GM19240 (cell line): ENCODE results near the gene LCE4A.

Experiments used
- DNase-seq: peaks from one replicate; pipeline ENCODE4 v3.0.0; 2011; ENCODE audit warnings: low spot score; ENCODE audit not compliant: insufficient read length

The LCE4A gene

GRCh38 chr1:152745765-152746444 is 37.9 kb downstream of the LCE4A start:
- DNase-seq, result no peak

DNA sequence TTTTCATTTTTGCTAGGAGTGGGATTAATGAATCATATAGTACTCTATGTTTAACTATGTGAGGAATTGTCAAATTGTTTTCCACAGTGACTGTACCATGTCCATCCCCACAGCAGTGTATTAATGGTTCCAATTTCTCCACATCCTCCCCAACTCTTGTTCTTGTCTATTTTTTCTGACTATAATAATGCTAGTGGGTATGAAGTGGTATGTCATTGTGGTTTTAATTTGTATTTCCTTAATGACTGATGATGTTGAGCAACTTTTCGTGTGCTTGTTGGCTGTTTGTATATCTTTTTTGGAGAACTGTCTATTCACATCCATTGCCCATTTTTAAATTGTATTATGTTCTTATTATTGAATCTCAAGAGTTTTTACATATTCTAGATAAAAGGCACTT is 39.9 kb downstream of the LCE4A start:
- no peak for DNase-seq

DNA sequence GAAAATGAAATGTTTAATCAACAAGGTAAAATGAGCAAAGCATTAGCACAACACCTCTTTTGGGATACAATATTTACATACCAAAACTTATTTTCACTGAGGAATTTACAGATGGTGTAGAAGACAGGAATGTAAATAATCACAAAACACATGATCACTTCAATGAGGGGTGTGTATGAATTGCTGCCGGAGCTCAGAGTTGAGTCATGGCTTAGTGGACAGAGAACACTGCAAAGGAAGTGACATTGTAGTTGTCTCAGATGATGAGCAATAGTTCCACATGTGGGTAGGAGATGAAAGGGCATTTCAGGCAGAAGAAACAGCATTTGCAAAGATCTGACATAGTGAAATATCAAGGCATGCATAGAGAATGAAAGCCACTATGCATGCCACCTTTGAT is 44.3 kb downstream of the LCE4A start:
- DNase-seq, result no peak

GRCh38 chr1:152753586-152753985 is 45.6 kb downstream of the LCE4A start:
- no peak for DNase-seq

GRCh38 chr1:152756872-152757271 is 48.9 kb downstream of the LCE4A start:
- DNase-seq, result no peak

- DNase-seq, result no peak
Observed at GRCh38 chr1:152757747-152758146, 49.8 kb downstream of the LCE4A start, which contains the start of gene KPRP. Gene KPRP, plus strand, starts transcription at chr1:152758025. Its CDS starts 1,564 bp downstream, at chr1:152759589.

- DNase-seq, result no peak
Observed at GRCh38 chr1:152758636-152759035, 50.7 kb downstream of the LCE4A start.
